T47D (cell line): ENCODE data around the gene EPAS1.

Source experiments
- DNase-seq, 2 experiments: peaks; one replicate each; pipeline versions ENCODE4 v3.0.0 to v3.0.0-alpha.2; 2011 to 2012; ENCODE audit warnings: low read depth in 1 of 2, low spot score in 1 of 2
- JUND ChIP-seq: IDR thresholded peaks from 2 replicates; pipeline ENCODE4 v1.6.1; 2012; ENCODE audit warnings: low read depth
- in situ Hi-C: cut with HindIII; loops from 2 replicates; pipeline ENCODE4 v1.10.0; 2016; ENCODE audit warnings: low sequenced_read_pairs, low pct_unique_long_range_greater_than_20kb

Gene EPAS1

DNA sequence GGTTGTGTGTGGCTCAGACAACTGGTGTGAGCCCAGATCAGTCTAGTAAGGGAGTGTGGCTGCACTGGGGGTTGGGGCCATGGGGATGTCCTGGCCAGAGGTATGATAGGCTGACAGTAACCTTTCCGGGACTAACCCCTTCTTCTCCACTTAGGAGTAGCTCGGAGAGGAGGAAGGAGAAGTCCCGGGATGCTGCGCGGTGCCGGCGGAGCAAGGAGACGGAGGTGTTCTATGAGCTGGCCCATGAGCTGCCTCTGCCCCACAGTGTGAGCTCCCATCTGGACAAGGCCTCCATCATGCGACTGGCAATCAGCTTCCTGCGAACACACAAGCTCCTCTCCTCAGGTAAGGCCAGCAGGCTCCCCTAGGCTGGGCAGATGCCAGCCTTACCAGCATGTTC is 49.5 kb downstream of the EPAS1 start:
- TF ChIP-seq JUND = no peak
- no peak for DNase-seq
- in situ Hi-C loops = no loop called here

DNA sequence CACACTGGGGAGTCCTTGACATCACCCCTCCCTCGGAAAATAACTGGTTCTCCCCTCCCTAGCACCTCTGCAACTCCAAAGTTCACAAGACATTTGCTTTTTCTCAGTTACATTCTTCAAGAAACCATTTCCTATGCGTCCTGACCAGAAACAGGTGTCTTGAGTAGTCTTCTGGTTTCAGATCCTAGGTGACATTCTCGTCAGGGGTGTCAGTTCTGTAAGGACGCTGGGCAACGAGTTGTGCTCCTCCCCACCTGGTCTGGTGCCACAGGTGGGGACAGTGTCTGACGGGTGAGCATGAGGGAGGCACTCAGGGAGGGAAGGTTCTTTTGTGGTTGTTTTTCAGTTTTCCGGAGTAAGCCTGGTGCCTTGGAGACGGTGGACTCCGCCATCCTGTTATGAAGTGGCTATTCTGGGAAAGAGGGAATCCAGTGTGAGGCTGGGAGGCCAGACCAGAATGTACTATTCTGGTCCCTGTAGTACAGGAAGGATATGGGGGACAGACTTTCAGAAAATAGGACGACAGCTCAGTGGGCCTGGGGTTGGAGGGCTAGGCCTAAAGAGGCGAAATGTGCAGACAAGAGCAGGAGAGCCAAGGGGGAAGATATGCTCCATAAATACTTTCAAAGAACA is 50.6 kb downstream of the EPAS1 start:
- no peak for DNase-seq
- TF ChIP-seq JUND = no peak
- in situ Hi-C loops = no loop called here

DNA sequence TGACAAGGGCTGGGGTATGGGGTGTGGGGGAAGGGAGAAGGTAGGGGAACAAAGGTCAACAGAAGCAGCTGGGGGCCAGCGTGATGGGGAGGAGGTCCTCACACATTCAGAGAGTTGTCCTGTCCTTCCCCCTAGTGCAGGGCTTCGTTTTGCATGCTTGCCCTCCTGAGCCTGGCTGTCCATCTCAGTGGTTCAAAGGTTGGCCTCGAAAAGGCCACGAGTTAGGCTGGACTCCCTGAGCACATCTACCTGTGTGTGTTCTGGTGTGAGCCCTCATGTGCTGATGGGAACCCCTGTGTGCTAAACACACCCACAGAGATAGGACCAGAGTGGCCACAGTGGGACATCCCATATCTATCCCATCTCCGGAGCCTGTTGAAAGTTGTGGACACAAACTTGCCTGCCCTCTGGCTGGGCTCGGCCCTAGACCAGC is 51.9 kb downstream of the EPAS1 start:
- TF ChIP-seq JUND = no peak
- no peak for DNase-seq
- in situ Hi-C loops = no loop called here

DNA sequence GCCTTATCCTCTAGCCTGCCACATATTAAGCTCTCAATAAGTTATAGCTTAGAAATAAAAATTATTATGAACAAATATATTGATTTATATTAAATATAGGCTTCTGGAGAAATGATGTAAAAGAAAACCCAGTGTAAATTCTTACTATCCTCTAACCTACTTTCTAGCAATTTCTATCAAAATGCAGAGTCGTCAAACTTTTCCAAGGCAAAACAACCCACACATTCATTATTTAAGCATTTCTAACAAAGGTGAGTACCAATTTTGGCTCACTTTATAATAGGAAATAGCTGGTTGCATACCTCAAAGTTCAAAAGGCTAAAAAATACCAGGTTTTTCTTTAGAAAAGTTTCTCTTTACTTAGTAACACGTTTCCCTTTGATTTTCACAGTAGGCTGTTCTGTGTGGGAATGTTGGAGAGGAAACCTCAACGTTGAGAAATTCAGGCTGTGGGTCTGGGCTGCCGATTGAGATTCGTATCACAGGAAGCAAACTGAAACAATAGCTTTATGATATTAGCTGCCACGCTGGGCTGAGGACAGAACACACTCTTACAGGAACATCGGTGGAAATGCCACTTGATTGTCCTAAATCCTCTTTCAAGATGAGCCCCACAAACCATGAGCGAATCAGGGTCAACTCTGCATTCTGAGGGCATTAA is 53.0 kb downstream of the EPAS1 start:
- in situ Hi-C loops = no loop called here
- no peak for DNase-seq
- TF ChIP-seq JUND = no peak

DNA sequence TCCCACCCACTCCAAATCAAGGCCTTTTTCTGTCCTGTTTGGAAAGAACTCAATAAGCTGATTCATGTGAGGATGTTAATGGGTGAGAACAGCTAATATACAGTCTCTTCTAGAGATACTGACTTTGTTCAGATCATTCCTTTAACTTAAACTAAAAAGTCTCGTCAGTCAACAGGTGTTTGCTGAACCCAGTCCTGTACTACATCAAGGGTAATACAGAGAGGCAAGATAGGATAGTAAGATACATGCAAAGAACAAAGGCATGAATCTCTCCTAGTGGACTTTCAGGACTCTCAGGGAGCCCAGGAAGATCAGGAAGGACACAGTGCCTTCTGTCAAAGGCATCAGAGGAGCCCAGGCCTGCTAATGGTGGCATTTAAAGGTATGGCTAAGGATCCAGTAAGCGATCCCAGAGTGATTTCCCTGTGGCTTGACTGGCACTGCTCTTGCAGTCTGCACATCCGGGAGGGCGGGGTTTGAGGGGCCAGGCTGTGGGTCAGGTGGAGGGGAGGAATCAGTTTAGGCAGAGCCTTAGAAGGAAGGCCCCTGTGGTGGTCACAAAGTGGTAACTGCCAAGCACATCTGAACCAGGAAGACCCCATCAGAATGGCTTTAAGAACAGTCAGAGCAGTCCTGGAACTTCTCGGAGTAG is 54.0 kb downstream of the EPAS1 start:
- in situ Hi-C loops = no loop called here
- no peak for DNase-seq
- no peak for TF ChIP-seq JUND

DNA sequence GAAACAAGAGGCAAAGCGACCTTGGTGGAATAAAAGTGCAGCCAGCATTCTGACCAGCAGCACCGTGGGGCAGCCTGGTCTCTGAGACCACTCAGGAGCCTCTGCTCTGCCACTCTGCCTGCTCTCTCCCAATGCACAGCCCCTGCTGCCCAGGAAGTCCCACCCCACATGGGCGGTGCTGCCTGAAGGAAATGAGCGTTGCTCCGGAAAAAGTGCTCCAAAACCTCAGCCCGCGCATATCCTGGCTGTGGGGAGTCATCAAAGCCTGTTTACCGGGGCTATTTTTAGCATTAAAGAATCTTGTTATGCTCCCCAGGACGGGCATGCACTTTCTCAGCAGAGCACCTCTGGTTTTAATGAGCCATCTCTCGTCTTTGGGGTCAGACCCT is 54.5 kb downstream of the EPAS1 start:
- no peak for DNase-seq
- in situ Hi-C loops = no loop called here
- no peak for TF ChIP-seq JUND

DNA sequence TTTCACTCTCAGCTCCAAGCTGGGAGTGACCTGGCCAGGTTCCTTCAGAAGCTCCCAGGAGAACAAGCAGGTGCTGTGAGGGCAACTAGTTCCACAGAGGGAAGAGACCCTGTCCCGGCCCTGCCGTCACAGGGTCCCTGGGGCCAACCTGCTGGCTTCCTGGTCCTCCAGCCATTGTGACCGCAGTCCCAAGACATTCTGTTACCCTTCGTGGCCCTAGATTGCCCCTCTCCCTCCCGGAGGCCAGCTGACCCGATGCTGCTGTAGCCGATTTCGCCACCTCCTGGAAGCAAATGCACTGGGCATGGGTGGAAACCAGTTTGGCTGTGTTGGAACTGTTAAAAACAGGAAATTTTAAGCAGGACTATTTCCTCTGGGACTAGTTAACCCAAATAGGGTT is 55.4 kb downstream of the EPAS1 start:
- no peak for DNase-seq
- in situ Hi-C loops = no loop called here
- TF ChIP-seq JUND = no peak

DNA sequence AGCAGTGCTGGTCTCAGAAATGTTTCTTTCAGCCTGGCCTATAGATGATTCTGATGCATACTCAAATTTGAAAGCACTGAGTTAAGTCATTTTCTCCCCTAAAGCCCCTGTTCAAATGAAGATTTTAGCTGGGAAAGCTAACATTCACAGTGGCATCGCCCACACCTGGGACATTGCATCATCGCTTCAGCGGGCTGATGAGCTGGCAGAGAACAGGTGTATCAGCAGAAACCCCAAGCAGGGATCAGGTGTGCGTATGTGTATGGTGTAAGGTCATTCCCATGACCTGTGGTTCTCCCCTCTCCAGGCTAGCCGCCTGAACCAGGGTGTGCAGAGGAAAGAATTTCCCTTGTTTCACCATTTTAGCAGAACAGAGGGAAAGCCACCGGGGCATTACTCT is 56.3 kb downstream of the EPAS1 start:
- DNase-seq = no peak
- in situ Hi-C loops = no loop called here
- TF ChIP-seq JUND = no peak

DNA sequence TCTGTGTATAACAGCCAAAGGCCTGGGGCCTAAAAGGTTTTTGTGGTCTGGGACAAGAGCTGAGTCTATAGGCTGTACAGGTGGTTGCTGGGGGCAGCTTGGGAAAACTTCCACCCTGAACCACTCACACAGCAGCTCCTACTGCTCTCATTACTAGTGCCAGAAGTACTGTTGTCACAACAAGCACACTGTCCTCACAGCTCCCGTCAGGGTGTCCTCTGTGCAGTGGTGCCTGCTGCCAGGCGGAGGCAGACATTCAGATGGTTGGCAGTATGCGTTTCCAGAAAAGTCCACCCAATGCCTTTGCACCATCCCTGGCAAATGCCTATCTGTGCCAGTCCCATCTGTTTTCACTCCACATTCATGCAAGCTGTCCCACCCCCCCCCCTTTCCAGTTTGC is 58.5 kb downstream of the EPAS1 start:
- in situ Hi-C loops = no loop called here
- no peak for TF ChIP-seq JUND
- no peak for DNase-seq

DNA sequence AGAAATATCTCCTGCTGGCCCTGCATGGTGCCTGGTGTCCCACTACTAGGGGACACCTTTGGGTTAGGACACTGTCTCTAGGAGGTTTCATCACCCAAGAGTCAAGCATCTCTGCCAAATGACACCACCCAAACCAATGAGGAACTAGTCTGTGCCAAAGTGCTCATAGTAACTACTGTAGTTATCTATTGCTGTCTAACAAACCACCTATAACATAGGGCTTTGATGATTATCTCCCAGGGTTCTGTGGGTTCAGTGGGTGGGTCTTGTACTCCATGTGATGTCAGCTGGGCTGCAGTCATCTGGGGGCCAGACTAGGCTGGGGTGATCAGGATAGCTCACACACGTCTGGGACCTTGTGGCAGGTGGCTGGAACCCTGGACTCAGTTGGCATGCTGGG is 59.8 kb downstream of the EPAS1 start:
- in situ Hi-C loops = no loop called here
- DNase-seq = no peak
- no peak for TF ChIP-seq JUND

DNA sequence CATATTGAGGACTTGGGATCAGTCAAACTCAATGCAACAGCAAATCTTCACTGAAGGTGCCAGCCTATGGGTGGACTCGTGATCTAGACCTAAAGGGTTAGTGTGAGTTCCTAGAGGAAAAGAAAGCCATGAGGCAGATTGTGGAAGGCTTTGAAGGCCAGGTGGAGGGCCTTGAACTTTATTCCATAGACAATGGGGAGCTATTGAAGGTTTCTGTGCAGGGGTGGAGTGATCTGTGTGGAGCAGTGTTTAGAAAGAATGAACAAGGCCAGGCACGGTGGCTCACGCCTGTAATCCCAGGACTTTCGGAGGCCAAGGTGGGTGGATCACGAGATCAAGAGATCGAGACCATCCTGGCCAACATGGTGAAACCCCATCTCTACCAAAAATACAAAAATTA is 61.5 kb downstream of the EPAS1 start:
- in situ Hi-C loops = no loop called here
- DNase-seq = no peak
- TF ChIP-seq JUND = no peak

DNA sequence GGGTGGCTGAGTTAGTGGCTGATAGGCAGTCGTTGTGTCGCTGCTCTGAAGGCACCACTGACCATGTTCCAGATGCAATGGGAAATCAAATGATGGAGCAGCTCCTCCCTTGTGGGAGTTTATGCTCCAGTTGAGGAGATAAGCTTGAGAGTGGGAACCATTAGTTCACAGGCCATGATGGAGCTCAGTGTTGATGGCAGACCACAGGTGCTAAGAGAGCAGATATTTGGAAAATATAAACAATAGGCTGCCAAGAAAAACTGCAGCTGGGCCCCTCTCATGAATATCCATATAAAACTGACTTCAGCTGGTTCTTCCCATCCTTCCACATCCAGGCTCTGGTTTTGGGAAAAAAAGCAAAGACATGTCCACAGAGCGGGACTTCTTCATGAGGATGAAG is 63.1 kb downstream of the EPAS1 start:
- DNase-seq = no peak
- no peak for TF ChIP-seq JUND
- in situ Hi-C loops = no loop called here

DNA sequence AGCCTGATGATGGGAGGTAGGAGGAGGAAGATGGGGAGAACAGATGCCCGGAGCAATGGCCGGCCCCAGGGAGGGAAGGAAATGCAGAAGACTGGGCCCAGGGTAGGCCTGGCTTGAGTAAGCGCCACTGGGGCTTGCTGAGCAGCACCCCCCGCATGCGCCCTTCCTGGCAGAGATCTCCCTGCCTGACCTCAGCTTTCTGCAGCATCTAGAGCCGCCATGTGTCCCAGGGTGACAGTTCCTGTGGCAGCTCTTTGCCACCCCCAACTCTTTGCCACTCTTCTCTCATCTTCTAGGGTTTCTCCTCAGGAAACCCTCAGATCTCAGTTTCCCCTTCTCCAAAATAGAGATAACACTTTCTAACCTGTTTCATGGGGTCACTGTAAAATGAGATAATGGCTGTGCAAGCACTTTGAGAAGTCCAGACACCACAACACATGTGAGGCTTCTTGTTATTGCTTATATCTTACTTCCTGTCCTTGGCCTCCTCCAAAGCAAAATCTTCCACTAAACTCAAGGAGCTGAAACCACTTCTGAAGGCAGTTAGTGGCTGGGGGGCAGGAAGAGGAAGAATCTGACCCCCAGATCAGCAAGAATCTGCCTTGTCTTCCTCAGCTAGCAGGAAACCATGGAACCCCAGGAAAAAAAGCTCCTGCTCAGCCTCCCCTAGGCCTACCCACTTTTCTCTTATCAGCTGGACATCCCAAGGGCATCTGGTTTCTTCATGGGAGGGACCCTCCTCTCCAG is 64.9 kb downstream of the EPAS1 start:
- TF ChIP-seq JUND = no peak
- in situ Hi-C loops = no loop called here
- no peak for DNase-seq
